ENCODE data around the gene LRP1.

DNA sequence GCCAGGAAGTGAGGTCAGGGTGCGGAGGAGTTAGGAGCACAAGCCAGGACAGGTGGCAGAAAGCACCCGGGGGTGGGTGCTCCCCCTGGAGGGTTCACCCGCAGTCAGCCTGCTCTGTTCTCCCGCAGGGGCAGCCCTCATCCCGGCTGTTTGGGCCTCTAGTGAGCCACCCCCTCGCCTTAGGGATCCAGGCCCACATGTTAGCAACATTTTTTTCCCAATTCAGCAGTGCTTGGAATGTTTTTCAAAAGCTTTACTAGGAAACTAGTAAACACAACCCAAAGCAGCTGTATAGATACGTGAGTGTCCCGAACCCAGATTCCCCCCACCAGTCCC, 59.8 kb downstream of the LRP1 start:
- TF ChIP-seq, protein P1, sequence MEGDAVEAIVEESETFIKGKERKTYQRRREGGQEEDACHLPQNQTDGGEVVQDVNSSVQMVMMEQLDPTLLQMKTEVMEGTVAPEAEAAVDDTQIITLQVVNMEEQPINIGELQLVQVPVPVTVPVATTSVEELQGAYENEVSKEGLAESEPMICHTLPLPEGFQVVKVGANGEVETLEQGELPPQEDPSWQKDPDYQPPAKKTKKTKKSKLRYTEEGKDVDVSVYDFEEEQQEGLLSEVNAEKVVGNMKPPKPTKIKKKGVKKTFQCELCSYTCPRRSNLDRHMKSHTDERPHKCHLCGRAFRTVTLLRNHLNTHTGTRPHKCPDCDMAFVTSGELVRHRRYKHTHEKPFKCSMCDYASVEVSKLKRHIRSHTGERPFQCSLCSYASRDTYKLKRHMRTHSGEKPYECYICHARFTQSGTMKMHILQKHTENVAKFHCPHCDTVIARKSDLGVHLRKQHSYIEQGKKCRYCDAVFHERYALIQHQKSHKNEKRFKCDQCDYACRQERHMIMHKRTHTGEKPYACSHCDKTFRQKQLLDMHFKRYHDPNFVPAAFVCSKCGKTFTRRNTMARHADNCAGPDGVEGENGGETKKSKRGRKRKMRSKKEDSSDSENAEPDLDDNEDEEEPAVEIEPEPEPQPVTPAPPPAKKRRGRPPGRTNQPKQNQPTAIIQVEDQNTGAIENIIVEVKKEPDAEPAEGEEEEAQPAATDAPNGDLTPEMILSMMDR (IDR thresholded peaks at IDR 0.05), result no peak
- TF ChIP-seq ZFX (IDR thresholded peaks at IDR 0.05; ENCODE audit: borderline replicate concordance), result no peak

Measured in 22Rv1 (cell line).